Right lobe of liver (tissue), 4 donors: Measurements from ENCODE around the gene PNMA8C.

ENCODE experiments used
- POLR2A ChIP-seq: fragments of 450-650 bp; IDR thresholded peaks from one replicate; pipeline ENCODE4 v1.6.1; 2017; ENCODE audit warnings: antibody characterized with exemption, mild to moderate bottlenecking
- TF ChIP-seq, protein P1 (sequence below), 4 donors: fragments of 200-600 bp in 3 of 4; fragments of 450-650 bp in 1 of 4; IDR thresholded peaks; one replicate each; pipeline versions ENCODE4 v1.5.1 to v1.8.0; 2016 to 2022; ENCODE audit warnings: antibody characterized with exemption in 4 of 4, mild to moderate bottlenecking in 2 of 4
- donor health status: DM: no; HTN: no; CAD: no.
- donor health status: DM: no; HTN: no; CAD: no.
- donor health status: DM: no; HTN: yes; CAD: no.

DNA sequence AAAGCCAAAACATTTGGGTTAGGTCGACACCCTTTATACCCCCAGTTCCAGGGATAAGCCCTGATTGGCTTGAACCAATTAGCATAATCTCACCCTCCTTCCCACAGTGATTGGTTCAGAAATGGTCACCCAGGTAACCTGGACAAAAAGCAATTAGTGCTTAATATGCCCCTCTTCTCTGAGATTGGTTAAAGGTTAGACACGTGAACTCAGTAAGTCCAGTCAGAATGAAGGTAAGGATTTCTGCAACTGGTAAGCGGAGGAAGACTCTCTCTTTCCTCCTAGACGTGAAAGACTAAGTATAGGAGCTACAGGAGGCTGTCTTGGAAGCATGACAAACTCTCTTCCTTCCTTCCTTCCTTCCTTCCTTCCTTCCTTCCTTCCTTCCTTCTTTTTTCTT is 1.3 kb upstream of the PNMA8C start:
- TF ChIP-seq POLR2A: no peak
- TF ChIP-seq, protein P1, sequence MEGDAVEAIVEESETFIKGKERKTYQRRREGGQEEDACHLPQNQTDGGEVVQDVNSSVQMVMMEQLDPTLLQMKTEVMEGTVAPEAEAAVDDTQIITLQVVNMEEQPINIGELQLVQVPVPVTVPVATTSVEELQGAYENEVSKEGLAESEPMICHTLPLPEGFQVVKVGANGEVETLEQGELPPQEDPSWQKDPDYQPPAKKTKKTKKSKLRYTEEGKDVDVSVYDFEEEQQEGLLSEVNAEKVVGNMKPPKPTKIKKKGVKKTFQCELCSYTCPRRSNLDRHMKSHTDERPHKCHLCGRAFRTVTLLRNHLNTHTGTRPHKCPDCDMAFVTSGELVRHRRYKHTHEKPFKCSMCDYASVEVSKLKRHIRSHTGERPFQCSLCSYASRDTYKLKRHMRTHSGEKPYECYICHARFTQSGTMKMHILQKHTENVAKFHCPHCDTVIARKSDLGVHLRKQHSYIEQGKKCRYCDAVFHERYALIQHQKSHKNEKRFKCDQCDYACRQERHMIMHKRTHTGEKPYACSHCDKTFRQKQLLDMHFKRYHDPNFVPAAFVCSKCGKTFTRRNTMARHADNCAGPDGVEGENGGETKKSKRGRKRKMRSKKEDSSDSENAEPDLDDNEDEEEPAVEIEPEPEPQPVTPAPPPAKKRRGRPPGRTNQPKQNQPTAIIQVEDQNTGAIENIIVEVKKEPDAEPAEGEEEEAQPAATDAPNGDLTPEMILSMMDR (IDR thresholded peaks at IDR 0.05): no peak
